Activated CD4-positive, alpha-beta T cell treated with anti-CD3 and anti-CD28 coated beads for 48 hours (primary cell): ENCODE results near the gene ALDH3B1.
"Not testable (repeated sequence)": the region's sequence is repeated elsewhere in the genome, so short reads cannot be mapped to it uniquely, and the experiment has no call there.

Experiments
- DNase-seq: peaks from one replicate; pipeline ENCODE4 v3.0.0-alpha.2; 2020

Gene ALDH3B1

GRCh38 chr11:68010090-68011041 lies at the start of gene ALDH3B1:
Gene ALDH3B1 (plus strand): TSS chr11:68010327. CDS start chr11:68015298, 4,971 bp downstream.
- DNase-seq: no peak

- not testable (repeated sequence) for DNase-seq
Observed at GRCh38 chr11:67963217-67963616, 46.9 kb upstream of the ALDH3B1 start.

- not testable (repeated sequence) for DNase-seq
Observed at GRCh38 chr11:67963879-67964278, 46.2 kb upstream of the ALDH3B1 start.

GRCh38 chr11:67964746-67965145 lies 45.4 kb upstream of the ALDH3B1 start:
- not testable (repeated sequence) for DNase-seq

GRCh38 chr11:67965830-67966348 lies 44.2 kb upstream of the ALDH3B1 start:
- DNase-seq: not testable (repeated sequence)

GRCh38 chr11:67974746-67975145 lies 35.4 kb upstream of the ALDH3B1 start:
- not testable (repeated sequence) for DNase-seq

- not testable (repeated sequence) for DNase-seq
Observed at GRCh38 chr11:67978766-67979418, 31.2 kb upstream of the ALDH3B1 start.

- not testable (repeated sequence) for DNase-seq
Observed at GRCh38 chr11:67981226-67981625, 28.9 kb upstream of the ALDH3B1 start.

GRCh38 chr11:67982255-67982857 lies 27.8 kb upstream of the ALDH3B1 start:
- DNase-seq: not testable (repeated sequence)

GRCh38 chr11:67983951-67984350 lies 26.2 kb upstream of the ALDH3B1 start:
- DNase-seq: no peak

- not testable (repeated sequence) for DNase-seq
Observed at GRCh38 chr11:67985302-67985701, 24.8 kb upstream of the ALDH3B1 start.

GRCh38 chr11:67990546-67991346 lies 19.4 kb upstream of the ALDH3B1 start:
- DNase-seq: not testable (repeated sequence)

- DNase-seq: not testable (repeated sequence)
Observed at GRCh38 chr11:67991347-67992121, 18.6 kb upstream of the ALDH3B1 start.

- peak; percentile 54 for DNase-seq
Observed at GRCh38 chr11:67993821-67994220, 16.3 kb upstream of the ALDH3B1 start.

GRCh38 chr11:67994387-67994786 lies 15.7 kb upstream of the ALDH3B1 start:
- DNase-seq: not testable (repeated sequence)

GRCh38 chr11:67995129-67995528 lies 15.0 kb upstream of the ALDH3B1 start:
- DNase-seq: not testable (repeated sequence)

GRCh38 chr11:67995579-67995978 lies 14.5 kb upstream of the ALDH3B1 start:
- DNase-seq: not testable (repeated sequence)

GRCh38 chr11:67996051-67996450 lies 14.1 kb upstream of the ALDH3B1 start:
- no peak for DNase-seq

GRCh38 chr11:67996622-67997474 lies 13.3 kb upstream of the ALDH3B1 start:
- DNase-seq: peak; percentile 74

GRCh38 chr11:67997475-67997921 lies 12.6 kb upstream of the ALDH3B1 start:
- no peak for DNase-seq
